NOMO-1 treated with DMSO at 0.1 percent for 48 hours (cell line): ENCODE results near the gene NDUFAB1.
"Not testable (repeated sequence)": the region's sequence is repeated elsewhere in the genome, so short reads cannot be mapped to it uniquely, and the experiment has no call there.

Experiments used
- DNase-seq: peaks from one replicate; lab custom pipeline; 2025; ENCODE audit not compliant: unreplicated experiment; lab: John Stamatoyannopoulos, UW

NDUFAB1 gene

GRCh38 chr16:23584186-23585076 lies 11.7 kb downstream of the NDUFAB1 start:
- no peak for DNase-seq

GRCh38 chr16:23583271-23583670 lies 12.8 kb downstream of the NDUFAB1 start:
- DNase-seq, result not testable (repeated sequence)

- no peak for DNase-seq
These were observed 14.4 kb downstream of the NDUFAB1 start for GRCh38 chr16:23581764-23582163.

GRCh38 chr16:23580391-23580790 lies 15.7 kb downstream of the NDUFAB1 start:
- DNase-seq, result no peak

GRCh38 chr16:23579371-23579770 lies 16.7 kb downstream of the NDUFAB1 start:
- no peak for DNase-seq

- peak; percentile 15 for DNase-seq
These were observed 17.9 kb downstream of the NDUFAB1 start for GRCh38 chr16:23578101-23578830.

- no peak for DNase-seq
These were observed 18.6 kb downstream of the NDUFAB1 start for GRCh38 chr16:23577493-23577892.

- DNase-seq, result no peak
These were observed 20.3 kb downstream of the NDUFAB1 start for GRCh38 chr16:23575834-23576233.

GRCh38 chr16:23573817-23574216 lies 22.3 kb downstream of the NDUFAB1 start:
- no peak for DNase-seq

- DNase-seq, result no peak
These were observed 23.7 kb downstream of the NDUFAB1 start for GRCh38 chr16:23572394-23572793.

GRCh38 chr16:23571895-23572294 lies 24.2 kb downstream of the NDUFAB1 start:
- DNase-seq, result no peak

- DNase-seq, result peak; percentile 94
These were observed 25.0 kb downstream of the NDUFAB1 start for GRCh38 chr16:23570992-23571632.

- no peak for DNase-seq
These were observed 28.5 kb downstream of the NDUFAB1 start for GRCh38 chr16:23567602-23568001.

- no peak for DNase-seq
These were observed 29.4 kb downstream of the NDUFAB1 start for GRCh38 chr16:23566724-23567123.

- DNase-seq, result no peak
These were observed 31.3 kb downstream of the NDUFAB1 start for GRCh38 chr16:23564575-23565363.

GRCh38 chr16:23563186-23563585 lies 32.9 kb downstream of the NDUFAB1 start:
- no peak for DNase-seq

GRCh38 chr16:23562505-23562904 lies 33.6 kb downstream of the NDUFAB1 start:
- DNase-seq, result no peak

- DNase-seq, result no peak
These were observed 34.5 kb downstream of the NDUFAB1 start for GRCh38 chr16:23561586-23561985.

- no peak for DNase-seq
These were observed 38.1 kb downstream of the NDUFAB1 start for GRCh38 chr16:23557779-23558702.
